K562 (cell line): ENCODE data around the gene KCTD21.

Experiments used
- BHLHE40 ChIP-seq: IDR thresholded peaks from 2 replicates; pipeline ENCODE4 v1.6.1; 2011; ENCODE audit warnings: low read length, improper control_type of control experiment
- ETV6 ChIP-seq, 3 experiments: fragments of 150-350 bp in 1 of 3; sonication (generic) in 1 of 3; formaldehyde crosslinking in 1 of 3; IDR thresholded peaks; 2 replicates each; pipeline versions ENCODE4 v1.6.1 to v1.8.0; 2014 to 2022; ENCODE audit warnings: borderline replicate concordance in 2 of 3, low read depth in 2 of 3, antibody characterized with exemption in 1 of 3, low read length in 1 of 3, mild to moderate bottlenecking in 1 of 3, missing genetic modification reagents in 1 of 3
- MLLT1 ChIP-seq, 2 experiments: fragments of 450-650 bp; IDR thresholded peaks; 2 replicates each; pipeline ENCODE4 v1.6.1; 2016
- SMARCB1 ChIP-seq: IDR thresholded peaks from 2 replicates; pipeline ENCODE4 v1.6.1; 2011; ENCODE audit warnings: improper control_type of control experiment, low read depth; ENCODE audit not compliant: insufficient read length
- TBP ChIP-seq: optimal IDR thresholded peaks from 2 replicates; pipeline ENCODE3; 2011; ENCODE audit warnings: low read depth, low read length, improper control_type of control experiment

GRCh38 chr11:78210000-78210608, 21.7 kb upstream of the KCTD21 start:
- TF ChIP-seq BHLHE40 (no peak), TBP (no peak), MLLT1 (IDR thresholded peaks at IDR 0.05) (no peak), SMARCB1 (no peak), ETV6 (IDR thresholded peaks at IDR 0.05; ENCODE audit: borderline replicate concordance in 1 of 2, low read depth in 2 of 2, low read length in 1 of 2) (no peak), ETV6 (CRISPR knock-in tag; IDR thresholded peaks at IDR 0.05; ENCODE audit: borderline replicate concordance) (no peak)
